GM10266 (cell line): ENCODE measurements around the gene SI.

Experiments used
- DNase-seq: peaks from one replicate; pipeline ENCODE4 v3.0.0; 2012; ENCODE audit errors: extremely low spot score
- CTCF ChIP-seq: IDR thresholded peaks from 2 replicates; pipeline ENCODE4 v1.5.1; 2012; ENCODE audit warnings: mild to moderate bottlenecking, low read depth; ENCODE audit not compliant: control insufficient read depth, insufficient read depth; ENCODE audit errors: missing control alignments

Gene SI

DNA sequence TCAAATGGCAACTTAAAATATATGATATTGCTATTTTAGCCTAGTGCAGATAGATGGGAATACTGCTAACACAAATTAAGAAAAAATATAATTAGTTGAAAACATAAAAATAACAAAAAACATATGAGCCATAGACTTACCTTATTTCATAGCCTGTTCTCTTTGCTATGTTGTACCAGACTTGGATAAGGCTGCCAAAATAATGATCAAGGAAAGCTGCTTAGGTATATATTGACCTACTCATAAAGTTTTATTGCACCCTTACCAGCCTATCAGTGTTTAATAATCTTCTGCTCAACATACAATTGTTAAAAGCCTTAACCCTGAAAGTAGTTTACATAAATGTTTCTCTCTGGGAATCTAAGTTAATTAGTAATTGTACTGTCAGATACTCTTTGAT is at the start of gene SI:
Gene SI (minus strand): TSS at position 204 of the 400 bp plus-strand sequence. CDS start 2,484 bp downstream, outside the sequence.
- no peak for TF ChIP-seq CTCF
- no peak for DNase-seq

- no peak for DNase-seq
- TF ChIP-seq CTCF, result no peak
These were observed 47.5 kb upstream of the SI start for GRCh38 chr3:165125836-165126235.

- no peak for DNase-seq
- TF ChIP-seq CTCF, result no peak
These were observed 33.1 kb upstream of the SI start for GRCh38 chr3:165111401-165111800.

DNA sequence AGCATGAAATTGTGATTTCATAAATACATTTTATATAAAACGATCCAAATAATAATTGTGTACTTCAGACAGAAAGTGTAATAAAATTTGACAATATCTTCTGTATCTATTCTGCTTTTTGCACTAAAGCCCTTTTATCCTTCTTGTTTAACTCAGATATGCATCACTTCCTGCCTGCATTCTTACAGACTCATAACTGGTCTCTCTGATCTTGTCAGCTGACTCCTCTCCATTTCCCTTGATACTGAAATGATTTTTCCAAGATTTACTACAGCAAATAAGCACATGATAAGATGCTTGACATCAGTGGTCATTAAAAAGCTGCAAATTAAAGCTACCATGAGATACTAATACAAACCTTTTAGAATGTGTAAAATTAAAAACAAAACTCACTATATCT is 25.3 kb upstream of the SI start:
- TF ChIP-seq CTCF, result no peak
- DNase-seq, result no peak

DNA sequence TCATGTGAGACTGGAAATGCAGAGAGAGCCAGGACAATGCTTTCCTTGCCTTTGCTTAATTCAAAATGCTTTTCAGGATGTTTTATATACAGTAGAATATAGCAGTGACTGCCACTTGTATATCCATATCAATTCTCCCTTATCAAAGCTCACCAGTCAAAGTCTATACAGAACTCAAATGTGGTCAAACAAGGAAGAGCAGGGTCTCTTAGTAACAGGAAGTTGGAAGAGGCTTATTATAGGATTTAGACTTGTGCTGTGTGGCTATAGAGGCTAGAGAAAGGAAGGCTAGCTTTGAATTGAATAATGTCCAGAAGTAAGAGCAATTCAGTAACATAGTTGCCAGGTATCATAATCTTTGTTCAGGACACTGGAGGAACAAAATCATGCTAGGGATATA is 4.4 kb upstream of the SI start:
- TF ChIP-seq CTCF, result no peak
- DNase-seq, result no peak

DNA sequence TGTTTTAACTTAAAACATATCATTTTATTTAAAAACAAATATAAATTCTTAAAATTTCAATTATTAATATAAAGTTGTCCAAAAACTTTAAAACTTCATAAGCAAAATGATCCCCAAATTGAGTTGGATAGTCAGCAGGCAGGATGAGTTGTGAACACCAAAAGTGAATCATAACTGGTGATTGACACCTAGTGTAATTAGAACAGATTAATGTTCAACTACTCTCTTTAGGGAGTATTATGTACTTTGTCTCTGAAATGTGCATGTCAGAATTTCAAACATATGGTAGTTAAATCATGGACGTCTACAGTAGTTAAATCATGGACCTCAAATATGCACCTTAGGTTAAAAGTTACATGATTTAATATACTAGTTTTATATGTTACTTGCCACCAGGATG is 2.9 kb upstream of the SI start:
- no peak for TF ChIP-seq CTCF
- DNase-seq, result no peak

- DNase-seq, result no peak
- TF ChIP-seq CTCF, result no peak
These were observed 2.6 kb downstream of the SI start for GRCh38 chr3:165075695-165076094.
